GM12892 (cell line): ENCODE results near the gene SUN1.

ENCODE experiments used
- POLR2A ChIP-seq: IDR thresholded peaks from 2 replicates; pipeline ENCODE4 v1.6.1; 2011; ENCODE audit warnings: low read depth, low read length, control low read depth
- POLR2AphosphoS5 ChIP-seq: IDR thresholded peaks from 2 replicates; pipeline ENCODE4 v1.6.1; 2011; ENCODE audit warnings: low read depth, low read length, control low read depth

DNA sequence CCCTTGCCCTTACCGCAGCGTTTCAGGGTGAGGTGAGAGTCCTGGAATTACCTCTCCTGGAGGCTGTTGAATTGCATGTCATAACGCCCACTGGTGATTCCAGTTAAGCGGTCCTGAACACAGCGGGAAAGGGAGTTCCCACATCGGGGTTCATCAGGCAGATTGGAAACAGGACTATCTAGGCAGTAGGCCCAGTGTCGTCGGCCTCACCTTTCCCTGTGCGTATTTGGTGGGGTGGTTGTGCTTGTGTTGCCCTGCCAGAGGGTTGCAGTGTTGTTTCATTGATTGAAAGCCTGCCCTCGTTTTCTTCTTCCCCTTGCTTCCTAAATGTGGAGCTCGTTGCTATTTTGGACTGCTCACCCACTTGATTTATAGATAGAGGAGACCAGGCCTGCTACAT lies 10.6 kb upstream of the SUN1 start:
- TF ChIP-seq POLR2A (no peak), POLR2AphosphoS5 (no peak)
